Upper lobe of right lung (tissue), 1 donor: ENCODE results near the gene SLC16A1. TPM values are rescaled to one million over a fixed set of nuclear protein-coding genes. Genes with fewer than 3 reads are reported as not detected.
"Not testable (repeated sequence)": the region's sequence is repeated elsewhere in the genome, so short reads cannot be mapped to it uniquely, and the experiment has no call there.

Experiments used
- ATAC-seq: fragments of 200-7000 bp; cut with Tn5 transposase; one replicate; pipeline ENCODE4 v1.9.1; 2020; ENCODE audit warnings: mild to moderate bottlenecking, moderate library complexity
- DNase-seq: peaks from one replicate; pipeline ENCODE4 v3.0.0-alpha.2; 2020
- H3K27ac ChIP-seq: fragments of 200-600 bp; one replicate; pipeline ENCODE4 v1.8.0; 2022
- H3K27me3 ChIP-seq: fragments of 200-600 bp; one replicate; pipeline ENCODE4 v1.8.0; 2022; ENCODE audit warnings: mild to moderate bottlenecking
- H3K36me3 ChIP-seq: fragments of 200-600 bp; one replicate; pipeline ENCODE4 v1.8.0; 2022
- H3K4me1 ChIP-seq: fragments of 200-600 bp; one replicate; pipeline ENCODE4 v1.8.0; 2022
- H3K4me3 ChIP-seq: fragments of 200-600 bp; one replicate; pipeline ENCODE4 v1.8.0; 2022; ENCODE audit warnings: mild to moderate bottlenecking
- H3K9me3 ChIP-seq: fragments of 200-600 bp; one replicate; pipeline ENCODE4 v1.8.0; 2022
- CTCF ChIP-seq: fragments of 200-600 bp; IDR thresholded peaks from one replicate; pipeline ENCODE4 v1.8.0; 2022; ENCODE audit warnings: antibody characterized with exemption
- intact Hi-C: fragments of 100-400 bp; cut with DNase I; formaldehyde crosslinking; loops from one replicate; pipeline ENCODE4 v1.11.0; 2022
- total RNA-seq: library from RNA; stranded (reverse); fragmentation: NEBNext Ultra II Directional; extraction: Animal tissue kit (Norgen Biotek cat#: 25700); gene quantifications from one replicate; pipeline ENCODE4 v1.2.1, GENCODE V29; 2021
- donor health status: DM: no; HTN: yes; CAD: no; lungs with severe emphysema.

Gene SLC16A1
- total RNA-seq, 1 donor from 2014 or later: 8.6 TPM

DNA sequence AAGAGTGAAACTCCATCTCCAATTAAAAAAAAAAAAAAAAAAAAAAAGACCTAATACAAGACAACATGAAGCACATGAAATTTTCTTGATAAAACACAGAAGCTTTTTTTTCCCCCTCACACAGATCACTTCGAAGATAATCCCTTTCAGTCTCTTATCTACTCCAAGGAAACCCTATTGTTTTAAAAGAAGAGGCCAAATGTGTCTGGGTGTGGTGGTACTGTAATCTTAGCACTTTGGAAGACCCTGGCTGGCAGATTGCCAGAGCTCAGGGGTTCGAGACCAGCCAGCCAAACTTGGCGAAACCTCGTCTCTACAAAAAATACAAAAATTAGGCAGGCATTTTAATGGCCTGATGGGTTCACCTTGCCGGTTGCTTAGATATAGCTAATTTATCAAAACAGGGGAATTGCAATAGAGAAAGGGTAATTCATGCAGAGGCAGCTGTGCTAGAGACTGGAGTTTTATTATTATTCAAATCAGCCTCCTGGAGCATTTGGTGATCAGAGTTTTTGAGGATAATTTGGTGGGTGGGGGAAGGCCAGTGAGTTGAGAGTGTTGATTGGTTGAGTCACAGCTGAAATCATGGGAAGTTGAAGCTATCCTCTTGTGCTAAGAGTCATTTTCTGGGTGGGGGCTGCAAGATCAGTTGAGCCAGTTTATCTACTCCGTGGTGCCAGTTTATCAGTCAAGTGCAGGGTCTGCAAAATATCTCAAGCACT lies 62.5 kb downstream of the SLC16A1 start:
- H3K36me3 ChIP-seq: no peaks in the 10 kb centered on the region
- TF ChIP-seq CTCF: no peak
- H3K27ac ChIP-seq: no peak overlapping the region
- no peaks in the 10 kb centered on the region for H3K27me3 ChIP-seq
- no peak overlapping the region for H3K4me3 ChIP-seq
- intact Hi-C loops: no loop called here
- H3K9me3 ChIP-seq: peaks cover 5% of the 10 kb centered on the region
- H3K4me1 ChIP-seq: no peaks in the 10 kb centered on the region
- no peak for DNase-seq
- no peak for ATAC-seq

DNA sequence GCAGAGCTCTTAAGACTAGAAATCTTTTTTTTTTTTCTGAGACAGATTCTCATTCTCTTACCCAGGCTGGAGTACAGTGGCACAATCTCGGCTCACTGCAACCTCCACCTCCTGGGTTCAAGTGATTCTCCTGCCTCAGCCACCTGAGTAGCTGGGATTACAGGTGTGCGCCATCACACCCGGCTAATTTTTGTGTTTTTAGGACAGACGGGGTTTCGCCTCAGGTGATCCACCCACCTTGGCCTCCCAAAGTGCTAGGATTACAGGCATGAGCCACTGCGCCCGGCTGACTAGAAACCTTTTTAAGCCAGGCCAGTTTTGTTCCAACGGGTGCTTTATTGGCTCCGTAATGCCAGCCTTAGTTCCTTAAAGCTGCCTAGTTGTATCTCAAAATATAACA lies 66.1 kb downstream of the SLC16A1 start:
- not testable (repeated sequence) for H3K27me3 ChIP-seq

GRCh38 chr1:112889052-112889768 lies 66.8 kb downstream of the SLC16A1 start:
- TF ChIP-seq CTCF: no peak
- Histone ChIP-seq H3K9me3 (no peaks in the 10 kb centered on the region), H3K36me3 (no peaks in the 10 kb centered on the region), H3K27me3 (no peaks in the 10 kb centered on the region), H3K4me3 (no peak overlapping the region), H3K27ac (no peak overlapping the region), H3K4me1 (no peaks in the 10 kb centered on the region)
- intact Hi-C loops: no loop called here
- ATAC-seq (no peak), DNase-seq (no peak)

More for the DNA sequence above, 66.1 kb downstream of the SLC16A1 start:
- DNase-seq, ATAC-seq, H3K9me3 ChIP-seq, H3K36me3 ChIP-seq, H3K4me3 ChIP-seq, H3K4me1 ChIP-seq, H3K27ac ChIP-seq, intact Hi-C loops: not testable (repeated sequence)

DNA sequence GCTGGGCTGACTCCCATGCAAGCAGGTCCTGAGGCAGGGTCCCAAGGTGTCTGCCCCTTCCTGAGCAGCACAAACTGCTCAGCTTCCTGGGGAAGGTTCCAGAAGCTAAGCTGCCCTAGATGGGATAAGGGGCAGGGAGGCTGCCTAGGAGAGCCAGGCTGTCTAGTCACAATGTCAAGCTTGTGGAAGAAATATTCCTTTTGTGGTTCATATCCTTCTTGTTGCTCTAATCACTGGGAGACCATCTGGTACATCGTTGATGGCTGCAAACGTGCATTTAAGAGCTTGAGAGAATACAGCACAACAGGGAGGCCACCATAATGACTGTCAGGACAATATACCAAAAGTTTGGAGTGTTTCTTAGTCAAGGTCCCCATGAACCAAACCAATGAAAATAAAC lies 67.4 kb downstream of the SLC16A1 start:
- no peak for ATAC-seq
- TF ChIP-seq CTCF: no peak
- no peak for DNase-seq
- H3K36me3 ChIP-seq: no peaks in the 10 kb centered on the region
- no peak overlapping the region for H3K4me3 ChIP-seq
- no peaks in the 10 kb centered on the region for H3K4me1 ChIP-seq
- intact Hi-C loops: no loop called here
- H3K9me3 ChIP-seq: no peaks in the 10 kb centered on the region
- no peaks in the 10 kb centered on the region for H3K27me3 ChIP-seq
- H3K27ac ChIP-seq: no peak overlapping the region

GRCh38 chr1:112887599-112888283 lies 68.3 kb downstream of the SLC16A1 start:
- H3K4me3 ChIP-seq: no peak overlapping the region
- no peak for TF ChIP-seq CTCF
- H3K9me3 ChIP-seq: no peaks in the 10 kb centered on the region
- no peaks in the 10 kb centered on the region for H3K36me3 ChIP-seq
- no peak for ATAC-seq
- intact Hi-C loops: no loop called here
- H3K4me1 ChIP-seq: peaks cover 2% of the 10 kb centered on the region
- no peaks in the 10 kb centered on the region for H3K27me3 ChIP-seq
- DNase-seq: no peak
- no peak overlapping the region for H3K27ac ChIP-seq

GRCh38 chr1:112884996-112885395 lies 71.0 kb downstream of the SLC16A1 start:
- ATAC-seq, H3K27me3 ChIP-seq, DNase-seq, H3K4me3 ChIP-seq, H3K36me3 ChIP-seq, H3K27ac ChIP-seq, H3K9me3 ChIP-seq: not testable (repeated sequence)
- H3K4me1 ChIP-seq: peaks cover 11% of the 10 kb centered on the region
- intact Hi-C loops: loop anchor here (5.0 kb wide), 1 partner anchor 157 kb away; no protein-coding TSS in a partner anchor
